GM12872 (cell line): ENCODE data around the gene AQP2.

Experiments
- TF ChIP-seq, protein P1 (sequence below): IDR thresholded peaks from 3 replicates; pipeline ENCODE4 v1.5.1; 2011; ENCODE audit warnings: low read depth, mild to moderate bottlenecking, low read length, moderate library complexity; ENCODE audit not compliant: insufficient read depth

The AQP2 gene

DNA sequence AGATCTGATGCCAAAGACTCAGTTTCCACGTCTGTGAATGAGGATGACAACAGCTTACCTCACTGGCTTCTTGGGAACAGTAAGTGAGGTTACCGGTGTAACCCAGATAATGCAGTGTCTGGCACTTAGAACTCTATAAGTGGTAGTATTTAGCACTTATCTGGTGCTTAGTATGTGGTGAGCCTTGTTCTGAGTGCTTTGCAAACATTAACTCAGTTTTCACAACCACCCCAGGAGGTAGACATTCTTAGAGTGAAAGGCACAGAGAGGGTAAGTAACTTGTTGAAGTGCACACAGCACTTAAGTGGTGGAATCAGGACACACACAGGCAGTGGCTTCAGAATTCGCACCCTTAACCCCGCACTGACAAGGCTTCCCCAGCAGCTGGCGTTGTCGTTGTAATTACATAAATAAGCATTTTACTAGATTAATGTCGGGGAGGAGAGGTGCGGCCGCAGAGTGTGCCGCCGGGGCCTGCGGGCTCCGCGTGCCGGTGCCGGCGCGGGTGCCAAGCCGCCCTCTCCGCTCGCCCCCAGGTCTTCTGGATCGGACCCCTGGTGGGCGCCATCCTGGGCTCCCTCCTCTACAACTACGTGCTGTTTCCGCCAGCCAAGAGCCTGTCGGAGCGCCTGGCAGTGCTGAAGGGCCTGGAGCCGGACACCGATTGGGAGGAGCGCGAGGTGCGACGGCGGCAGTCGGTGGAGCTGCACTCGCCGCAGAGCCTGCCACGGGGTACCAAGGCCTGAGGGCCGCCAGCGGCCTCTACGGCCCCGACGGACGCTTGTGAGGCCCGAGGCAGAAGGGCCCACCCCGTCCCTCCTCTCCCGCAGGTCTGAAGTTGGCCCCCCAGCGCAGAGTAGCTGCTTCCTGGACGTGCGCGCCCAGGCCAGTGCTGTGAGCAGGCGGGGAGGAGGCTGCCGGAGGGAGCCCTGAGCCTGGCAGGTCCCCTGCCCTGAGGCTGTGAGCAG is 4.6 kb downstream of the AQP2 start:
- TF ChIP-seq, protein P1, sequence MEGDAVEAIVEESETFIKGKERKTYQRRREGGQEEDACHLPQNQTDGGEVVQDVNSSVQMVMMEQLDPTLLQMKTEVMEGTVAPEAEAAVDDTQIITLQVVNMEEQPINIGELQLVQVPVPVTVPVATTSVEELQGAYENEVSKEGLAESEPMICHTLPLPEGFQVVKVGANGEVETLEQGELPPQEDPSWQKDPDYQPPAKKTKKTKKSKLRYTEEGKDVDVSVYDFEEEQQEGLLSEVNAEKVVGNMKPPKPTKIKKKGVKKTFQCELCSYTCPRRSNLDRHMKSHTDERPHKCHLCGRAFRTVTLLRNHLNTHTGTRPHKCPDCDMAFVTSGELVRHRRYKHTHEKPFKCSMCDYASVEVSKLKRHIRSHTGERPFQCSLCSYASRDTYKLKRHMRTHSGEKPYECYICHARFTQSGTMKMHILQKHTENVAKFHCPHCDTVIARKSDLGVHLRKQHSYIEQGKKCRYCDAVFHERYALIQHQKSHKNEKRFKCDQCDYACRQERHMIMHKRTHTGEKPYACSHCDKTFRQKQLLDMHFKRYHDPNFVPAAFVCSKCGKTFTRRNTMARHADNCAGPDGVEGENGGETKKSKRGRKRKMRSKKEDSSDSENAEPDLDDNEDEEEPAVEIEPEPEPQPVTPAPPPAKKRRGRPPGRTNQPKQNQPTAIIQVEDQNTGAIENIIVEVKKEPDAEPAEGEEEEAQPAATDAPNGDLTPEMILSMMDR: no peak

GRCh38 chr12:49955899-49956662 is 5.5 kb downstream of the AQP2 start:
- TF ChIP-seq, protein P1: no peak

DNA sequence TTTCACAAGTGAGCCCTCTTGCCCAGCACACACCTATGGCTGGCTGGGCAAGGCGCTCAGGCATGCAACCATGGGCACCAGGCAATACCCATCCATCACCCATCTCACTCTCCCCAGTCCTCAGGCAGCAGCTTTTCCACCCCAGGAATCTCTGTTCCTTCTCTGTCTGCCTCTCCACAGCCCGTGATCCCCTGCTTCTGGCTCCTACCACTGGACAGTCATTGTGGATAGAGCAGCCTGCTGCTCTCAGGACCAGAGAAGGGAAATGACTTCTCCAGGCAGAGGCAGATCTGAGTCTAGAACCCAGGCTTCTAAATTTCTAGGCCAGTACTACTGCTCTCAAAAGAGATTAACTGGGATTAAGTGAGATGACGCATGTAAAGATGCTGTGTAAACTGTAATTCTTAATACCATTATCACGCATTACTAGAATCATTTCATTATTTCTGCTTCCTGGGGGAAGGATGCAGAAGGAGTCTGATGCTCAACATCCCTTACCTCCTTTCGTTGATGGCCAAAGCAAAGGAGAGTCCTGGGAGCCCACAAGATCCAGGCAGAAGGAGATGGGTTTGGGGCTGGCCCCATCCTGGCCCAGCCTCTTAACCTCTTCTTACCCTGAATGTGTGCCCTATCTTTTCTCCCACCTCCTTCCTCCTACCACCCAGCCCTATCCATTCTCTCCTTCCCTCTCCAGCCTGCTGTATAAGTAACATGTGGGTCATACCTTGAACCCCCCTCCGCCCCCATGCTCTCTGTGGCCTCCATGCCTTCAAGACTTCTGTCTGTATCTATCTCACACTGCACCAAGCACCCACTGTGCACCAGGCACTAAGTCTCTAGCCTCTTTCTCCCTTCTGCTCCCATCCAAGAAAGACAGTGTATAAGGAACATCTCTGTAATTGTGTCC is 6.4 kb downstream of the AQP2 start:
- TF ChIP-seq, protein P1: no peak

DNA sequence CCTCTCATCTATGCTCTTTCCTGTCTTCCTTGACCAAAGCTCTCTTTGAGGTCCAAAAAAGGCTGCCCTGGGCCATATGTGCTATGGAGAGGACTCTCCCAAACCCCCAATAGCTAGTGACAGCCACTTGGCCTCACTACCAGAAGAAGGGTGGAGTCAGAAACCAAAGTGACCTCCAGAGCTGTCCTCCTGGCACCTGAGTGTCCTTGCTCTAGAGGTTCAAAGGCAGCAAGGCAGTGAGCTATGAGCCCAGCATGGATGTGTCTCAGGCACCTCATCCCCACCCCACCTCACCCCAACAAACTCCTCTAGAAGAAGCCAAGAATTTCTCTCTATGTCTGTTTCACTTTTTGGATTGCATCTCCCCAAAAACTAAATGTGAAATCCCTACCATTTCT is 7.0 kb downstream of the AQP2 start:
- TF ChIP-seq, protein P1: no peak

DNA sequence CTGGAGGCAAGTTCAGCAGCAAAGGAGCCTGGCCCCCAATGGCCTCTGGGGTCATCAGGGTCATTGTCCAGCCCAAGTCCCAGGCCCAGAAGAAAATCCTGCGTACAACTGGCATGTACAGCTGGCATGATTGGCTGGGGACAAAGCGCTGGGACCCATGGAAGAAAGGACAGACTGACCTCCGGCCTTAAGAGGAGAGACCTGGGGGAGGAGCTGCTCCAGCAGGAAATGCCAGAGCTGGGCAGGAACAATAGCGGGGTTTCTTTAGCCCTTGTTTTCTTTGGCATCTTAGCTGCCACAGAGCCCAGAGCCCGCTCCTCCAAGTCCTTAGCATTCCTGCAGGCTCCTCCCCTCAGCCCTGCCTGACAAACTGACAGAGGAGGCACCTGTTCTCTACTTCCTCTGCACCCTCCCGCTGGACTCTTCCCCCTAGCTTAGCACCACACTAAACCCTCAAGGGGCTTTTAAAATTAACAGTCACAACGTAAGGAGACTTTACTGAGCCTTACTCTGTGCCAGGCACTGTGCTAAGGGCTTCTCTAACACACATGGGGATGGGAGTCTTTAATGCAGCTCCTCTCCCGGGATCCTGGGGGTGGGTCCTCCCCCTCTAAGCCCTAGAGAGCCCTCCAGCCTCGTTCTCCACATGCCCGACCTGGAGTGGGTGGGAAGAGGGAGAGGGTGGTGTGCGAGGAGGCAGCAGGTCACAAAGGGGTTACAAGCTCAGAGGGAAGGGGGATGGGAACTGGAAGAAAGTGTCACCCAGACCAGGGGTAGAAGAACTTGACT is 9.3 kb downstream of the AQP2 start:
- TF ChIP-seq, protein P1: no peak

DNA sequence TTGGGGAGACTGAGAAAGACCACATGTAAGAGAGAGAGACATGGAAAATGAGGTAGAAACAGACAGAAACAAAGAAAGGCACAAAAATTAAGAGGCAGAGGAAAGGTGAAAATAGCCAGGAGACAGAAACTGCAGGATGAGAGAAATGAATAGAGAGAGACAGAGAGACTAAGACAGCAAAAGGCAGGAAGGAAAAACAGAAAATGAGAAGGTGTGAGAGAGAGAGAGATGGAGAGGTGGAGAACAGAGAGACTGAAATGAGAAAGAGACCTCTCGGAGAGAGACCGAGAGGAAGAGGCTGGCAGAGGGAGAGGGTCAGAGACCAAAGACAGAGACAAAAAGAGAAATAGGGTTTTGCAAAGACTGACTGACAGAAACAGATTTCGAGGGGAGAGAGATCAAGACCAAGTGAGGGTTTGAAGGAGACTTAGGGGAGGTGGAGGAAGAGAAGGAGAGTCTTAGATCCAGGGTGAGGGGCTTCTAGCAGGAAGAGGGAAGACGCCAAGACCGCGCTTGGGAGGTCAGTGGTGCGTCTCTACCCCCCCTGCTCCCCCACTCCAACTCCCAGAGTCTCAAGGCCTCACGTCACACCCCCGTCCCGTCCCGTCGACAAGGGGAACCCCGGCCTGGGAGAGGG is 10.1 kb downstream of the AQP2 start:
- TF ChIP-seq, protein P1: no peak
